Retina (tissue), 1 donor: ENCODE data around the gene ELMO2.

Experiments
- DNase-seq: peaks from one replicate; pipeline ENCODE4 v3.0.0-alpha.2; 2016

Gene ELMO2

GRCh38 chr20:46406200-46406985 is at the start of gene ELMO2:
Gene ELMO2, minus strand, starts transcription at chr20:46406615. Its CDS starts 12,133 bp downstream, at chr20:46394482.
- peak; percentile 97 for DNase-seq

DNA sequence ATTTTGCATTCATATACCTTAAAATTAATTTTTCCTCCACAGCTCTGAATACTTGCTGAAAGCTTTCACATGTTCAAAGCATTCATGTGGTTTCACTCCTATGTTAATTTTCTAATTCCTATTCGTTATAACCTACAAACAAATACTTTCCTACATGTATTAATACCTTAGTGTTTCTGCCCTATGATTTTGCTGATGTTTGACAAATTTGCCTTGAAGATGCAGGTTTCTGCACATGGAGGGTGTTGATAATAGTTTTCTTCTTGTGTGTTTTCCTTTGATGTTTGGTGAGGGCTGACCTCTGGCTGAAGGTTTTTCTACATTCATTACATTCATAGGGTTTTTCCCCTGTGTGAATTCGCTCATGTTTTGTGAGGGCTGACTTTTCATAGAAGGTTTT is 49.3 kb upstream of the ELMO2 start:
- no peak for DNase-seq

DNA sequence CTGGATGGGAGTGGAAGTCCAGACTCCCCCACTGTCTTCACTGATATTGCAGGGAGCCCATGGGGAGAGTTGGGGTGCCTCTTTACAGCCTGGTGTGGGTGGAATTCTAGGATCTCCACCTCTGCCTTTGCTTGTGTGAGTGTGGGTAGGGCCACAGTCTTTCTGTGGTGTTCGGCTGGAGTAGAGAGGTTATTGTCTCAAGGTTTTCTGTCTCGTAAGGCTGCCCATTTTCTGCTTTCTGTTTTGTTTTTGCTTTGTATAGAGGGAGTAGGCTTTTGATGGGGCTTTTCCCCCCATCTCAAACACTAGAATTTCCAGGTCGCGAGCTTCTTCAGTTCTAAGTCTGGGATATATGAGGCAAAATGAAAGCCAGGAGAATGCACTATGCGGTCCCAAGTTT is 40.4 kb upstream of the ELMO2 start:
- DNase-seq = no peak

GRCh38 chr20:46439837-46440236 is 33.4 kb upstream of the ELMO2 start:
- DNase-seq = no peak

- DNase-seq = peak; percentile 44
These were observed 31.8 kb upstream of the ELMO2 start for GRCh38 chr20:46438156-46438750.

GRCh38 chr20:46435146-46435545 is 28.7 kb upstream of the ELMO2 start:
- no peak for DNase-seq

DNA sequence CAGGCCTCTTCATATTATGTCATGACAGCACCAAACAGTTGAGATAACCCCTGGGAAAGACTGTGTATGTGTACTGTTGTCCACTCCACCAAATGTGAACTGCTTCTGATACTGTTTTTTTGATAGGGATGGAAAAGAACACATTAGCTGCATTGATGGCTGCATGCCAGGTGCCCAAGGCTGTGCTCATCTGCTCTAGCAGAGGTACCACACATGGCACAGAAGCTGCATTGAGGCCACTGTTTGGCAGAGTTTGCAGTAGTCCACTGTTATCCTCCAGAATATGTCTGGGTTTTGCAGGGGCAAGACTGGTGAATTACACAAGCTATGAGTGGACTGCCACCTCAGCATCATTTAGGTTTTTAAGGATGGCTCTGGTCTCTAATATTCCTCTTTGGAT is 28.2 kb upstream of the ELMO2 start:
- DNase-seq = no peak

- no peak for DNase-seq
These were observed 26.6 kb upstream of the ELMO2 start for GRCh38 chr20:46433051-46433450.

DNA sequence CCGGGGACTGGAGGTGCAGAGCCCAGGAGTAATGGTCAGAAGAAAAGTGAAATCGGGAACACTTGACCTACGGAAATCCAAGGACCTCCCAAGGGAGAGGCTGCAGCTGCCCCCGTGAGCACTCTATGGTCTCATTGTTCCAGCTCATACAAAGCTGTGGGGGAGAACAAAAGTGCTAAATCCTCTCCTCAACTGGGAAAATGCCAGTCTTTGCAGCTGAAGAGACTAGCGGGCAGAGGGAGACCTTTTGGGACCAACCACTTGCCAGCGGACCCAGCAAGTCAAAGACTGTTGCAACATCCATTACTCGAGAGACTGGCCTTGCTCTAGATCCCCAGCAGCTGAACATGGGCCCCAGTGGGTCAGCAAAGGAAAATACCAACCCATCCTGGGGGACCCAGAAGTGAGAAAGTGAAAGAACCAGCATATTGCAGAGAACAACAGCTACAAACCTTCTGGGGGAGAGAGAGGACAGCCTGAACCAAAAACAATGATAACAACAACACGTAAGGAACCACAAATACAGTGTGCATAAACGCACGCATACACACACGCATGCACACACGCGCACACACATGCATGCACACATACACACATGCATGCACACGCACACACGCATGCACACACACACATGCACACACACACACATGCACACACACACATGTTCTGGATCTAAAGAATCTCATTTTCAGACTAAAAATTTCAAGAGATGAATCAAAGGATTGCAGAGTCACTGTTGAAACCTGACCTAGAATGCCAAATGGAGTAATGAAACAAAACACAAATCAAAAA is 24.7 kb upstream of the ELMO2 start:
- DNase-seq = no peak

DNA sequence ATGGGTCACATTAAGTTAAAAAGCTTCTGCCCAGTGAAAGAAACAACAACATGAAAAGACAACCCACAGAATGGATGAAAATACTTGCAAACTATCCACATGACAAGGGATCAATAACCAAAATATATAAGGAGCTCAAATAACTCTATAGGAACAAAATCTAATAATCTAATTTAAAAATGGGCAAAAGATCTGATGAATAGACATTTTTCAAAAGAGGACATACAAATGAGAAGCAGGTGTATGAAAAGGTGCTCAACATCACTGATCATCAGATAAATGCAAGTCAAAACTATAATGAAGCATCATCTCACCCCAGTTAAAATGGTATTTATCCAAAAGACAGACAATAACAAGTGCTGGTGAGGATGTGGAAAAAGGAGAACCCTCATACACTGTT is 21.0 kb upstream of the ELMO2 start:
- no peak for DNase-seq

- no peak for DNase-seq
These were observed 17.6 kb upstream of the ELMO2 start for GRCh38 chr20:46423882-46424482.

- DNase-seq = no peak
These were observed 16.9 kb upstream of the ELMO2 start for GRCh38 chr20:46423342-46423741.

DNA sequence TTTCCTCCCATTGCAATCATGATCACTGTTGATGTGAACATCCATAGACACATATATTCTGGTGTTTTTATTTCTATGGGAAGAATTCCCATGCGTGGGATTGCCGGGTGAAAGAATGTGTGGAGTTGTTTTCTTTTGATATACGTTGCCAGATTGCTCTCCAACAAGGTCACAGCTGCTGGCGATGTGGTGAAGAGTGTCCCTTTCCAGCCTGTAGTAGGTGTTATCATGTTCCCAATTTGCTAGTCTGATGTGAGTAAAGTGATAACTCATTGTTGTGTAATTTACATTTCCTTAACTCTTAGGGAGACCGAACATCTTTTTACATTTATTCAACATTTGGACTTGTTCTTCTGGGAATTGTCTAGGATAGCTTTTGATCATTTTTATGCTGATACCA is 14.5 kb upstream of the ELMO2 start:
- DNase-seq = no peak

DNA sequence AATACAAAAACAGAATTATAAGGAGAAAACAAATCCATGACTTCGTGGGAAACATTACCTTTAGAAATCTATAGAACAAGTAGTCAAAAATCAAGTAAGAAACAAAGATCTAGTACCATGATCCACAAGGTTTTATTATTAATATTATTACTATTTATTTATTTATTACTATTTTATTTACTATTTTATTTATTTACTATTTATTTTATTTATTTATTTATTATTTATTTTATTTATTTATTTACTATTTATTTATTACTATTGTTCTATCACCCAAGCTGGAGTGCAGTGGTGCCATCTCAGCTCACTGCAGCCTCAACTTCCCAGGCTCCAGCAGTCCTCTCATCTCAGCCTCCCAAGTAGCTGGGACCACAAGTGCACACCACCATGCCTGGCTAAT is 13.5 kb upstream of the ELMO2 start:
- no peak for DNase-seq

GRCh38 chr20:46416839-46417238 is 10.4 kb upstream of the ELMO2 start:
- DNase-seq = no peak

DNA sequence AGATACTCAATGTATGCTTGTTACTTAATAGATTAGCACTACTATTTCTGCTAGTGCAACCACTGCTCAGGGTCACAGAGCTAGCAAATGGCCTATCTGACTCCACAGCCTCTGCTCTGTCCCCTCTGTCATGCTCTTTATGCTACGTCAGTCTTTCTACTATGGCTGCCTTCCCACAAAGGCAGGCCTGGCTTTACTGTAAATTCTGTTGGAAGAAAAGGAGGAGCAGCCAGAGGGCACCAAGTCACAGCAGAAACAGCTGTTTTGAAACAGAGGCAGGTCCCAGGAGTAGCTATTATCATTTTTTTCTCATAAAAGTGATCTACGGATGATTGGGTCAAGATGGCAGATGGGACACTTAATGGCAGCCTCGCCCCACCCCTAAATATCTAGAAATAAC is 10.0 kb upstream of the ELMO2 start:
- DNase-seq = no peak

GRCh38 chr20:46415773-46416172 is 9.4 kb upstream of the ELMO2 start:
- no peak for DNase-seq

DNA sequence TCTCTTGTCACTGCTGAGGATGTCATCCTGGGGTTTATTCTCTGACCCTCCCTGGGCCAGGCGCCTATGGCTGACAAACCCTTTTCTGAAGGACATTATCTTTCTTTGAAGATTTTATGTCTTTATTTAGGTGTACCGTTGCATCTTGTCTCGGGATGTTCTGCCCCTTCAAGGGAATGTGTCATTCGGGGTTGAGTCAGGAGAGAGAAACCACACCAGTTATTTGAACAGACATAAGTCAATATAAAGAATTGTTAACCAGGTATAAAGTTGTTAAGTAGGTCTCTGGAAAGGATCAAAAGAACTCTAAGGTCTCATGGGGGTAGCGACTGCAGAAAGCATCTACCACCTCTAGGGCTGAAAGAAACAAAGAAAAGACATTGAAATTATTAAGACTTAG is 8.2 kb upstream of the ELMO2 start:
- DNase-seq = no peak

GRCh38 chr20:46411637-46412036 is 5.2 kb upstream of the ELMO2 start:
- DNase-seq = no peak

GRCh38 chr20:46408281-46408731 is 1.9 kb upstream of the ELMO2 start:
- no peak for DNase-seq

DNA sequence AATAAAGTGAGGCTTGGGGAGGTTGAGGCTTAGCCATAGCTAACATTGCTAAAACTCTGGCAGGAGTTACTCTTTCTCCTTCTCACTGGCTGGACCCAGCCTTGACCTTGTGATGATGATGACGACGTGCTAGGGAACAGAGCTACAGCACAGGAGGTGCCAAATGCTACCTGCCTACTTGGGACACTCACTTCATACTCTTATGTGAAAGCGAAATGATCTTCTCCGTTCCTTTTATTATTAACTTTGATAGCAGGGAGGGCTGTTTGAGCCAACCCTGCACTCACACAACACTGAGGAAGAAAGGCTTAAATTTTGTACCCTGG is 1.2 kb upstream of the ELMO2 start:
- DNase-seq = no peak

DNA sequence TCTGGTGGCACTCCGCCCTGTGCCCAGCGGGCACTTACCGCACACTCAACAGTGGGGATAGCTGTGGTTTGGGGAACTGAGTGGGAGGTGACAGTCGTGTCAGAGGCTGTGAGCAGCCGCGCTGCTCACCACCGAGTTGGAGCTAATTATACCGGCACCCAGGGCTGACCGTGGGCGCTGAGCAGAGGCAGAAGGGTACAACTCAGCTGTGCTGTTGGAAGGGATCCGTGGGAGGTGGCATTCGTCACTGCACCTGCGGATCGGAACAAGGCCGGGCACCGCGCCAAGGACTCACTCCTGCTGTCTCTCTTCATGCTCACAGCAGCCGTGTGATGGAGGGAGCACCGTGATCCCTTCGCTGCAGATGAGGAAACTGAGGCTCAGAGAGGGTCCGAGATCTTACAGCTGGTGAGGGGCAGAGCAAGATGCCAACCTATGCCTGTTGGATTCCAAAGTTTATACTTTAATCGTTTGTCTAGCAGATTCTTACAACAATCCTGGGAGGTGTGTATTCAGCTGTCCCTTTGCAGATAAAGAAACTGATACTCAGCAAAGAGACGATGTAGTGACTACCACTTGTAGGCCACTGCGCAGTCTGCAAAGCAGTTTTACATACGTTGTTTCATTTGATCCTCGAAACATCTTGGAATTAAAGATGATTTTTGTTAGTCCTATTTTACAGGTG is 713 bp upstream of the ELMO2 start:
- DNase-seq = no peak

GRCh38 chr20:46402331-46402811 is 4.0 kb downstream of the ELMO2 start:
- DNase-seq = peak; percentile 21
